Measurements from ENCODE around the gene GDF7. TPM values are rescaled to one million over a fixed set of nuclear protein-coding genes. Genes with fewer than 3 reads are reported as not detected.

The GDF7 gene
- total and polyA plus RNA-seq, 2 donors (not counting 3 experiments of a cell fraction or from before 2014, with no cell fraction given): 3.7 to 3.9 TPM

DNA sequence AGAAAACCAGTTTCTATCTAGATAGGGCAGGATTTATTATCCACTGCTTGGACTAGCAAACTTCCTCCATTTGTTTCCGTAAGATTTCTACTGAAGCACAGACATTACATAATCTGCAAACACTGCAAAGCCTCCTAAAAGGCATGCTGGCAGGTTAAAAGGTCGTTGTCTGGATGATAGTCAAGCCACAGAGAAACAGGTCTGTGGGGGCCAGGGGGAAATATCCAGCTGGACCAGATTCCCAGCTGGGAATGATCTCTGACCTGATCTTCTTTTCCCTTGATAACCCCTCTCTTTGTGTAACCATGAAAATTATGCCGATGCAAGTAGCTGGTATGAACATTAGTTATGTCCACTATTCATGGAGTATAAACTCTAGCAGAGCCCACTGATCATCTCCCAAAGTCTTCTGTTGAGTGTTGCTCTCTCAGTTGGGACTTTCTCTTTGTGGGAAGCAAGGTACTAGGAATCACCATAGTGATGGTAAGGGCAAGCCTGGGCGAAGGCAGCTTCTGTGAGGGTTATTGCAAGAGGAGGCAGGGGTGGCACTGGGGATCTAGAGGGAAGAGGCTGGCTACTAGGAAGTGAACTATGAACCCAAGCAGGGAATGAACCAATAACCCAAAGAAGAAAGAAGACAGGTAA, 61.3 kb downstream of the GDF7 start:
- intact Hi-C loops (cut with micrococcal nuclease) (no loop called here), dilution Hi-C loops (cut with MboI; ENCODE audit: extremely low pct_ligation_motif_present, low sequenced_read_pairs) (no loop called here)
- H3K4me1 ChIP-seq (ENCODE audit: control insufficient read depth, extremely low read depth, insufficient read depth, low read length): peaks cover 17% of the 10 kb centered on the region
- no peaks in the 10 kb centered on the region for H3K9me1 ChIP-seq (replicated peaks; ENCODE audit: control insufficient read depth, extremely low read depth, insufficient read depth, low read length)
- TF ChIP-seq FOS (IDR thresholded peaks at IDR 0.05; ENCODE audit: borderline replicate concordance, insufficient read depth, low read length) (no peak), POLR2AphosphoS5 (IDR thresholded peaks at IDR 0.05; ENCODE audit: insufficient read depth, low read depth, low read length) (peak; percentile 41), EZH2 (IDR thresholded peaks at IDR 0.05; ENCODE audit: borderline replicate concordance, low read depth, low read length, severe bottlenecking) (no peak), POLR2A (IDR thresholded peaks at IDR 0.05; ENCODE audit: low read depth, low read length) (peak; percentile 67)
- no peaks in the 10 kb centered on the region for H3K79me2 ChIP-seq (ENCODE audit: control insufficient read depth, insufficient read depth, low read length)
- H3K27ac ChIP-seq (ENCODE audit: insufficient read depth, low read depth, low read length): peak overlapping the region; percentile 50
- H3K9ac ChIP-seq (replicated peaks; ENCODE audit: extremely low read depth, insufficient read depth, low read length): no peak overlapping the region
- CTCF ChIA-PET: interaction anchor here (0.6 to 1.4 kb wide), 5 partner anchors 18 to 66 kb away, joined by 3 to 4 read pairs (median 4); no protein-coding TSS in a partner anchor
- no peak overlapping the region for H3K4me3 ChIP-seq (replicated peaks in 1 of 3; ENCODE audit: insufficient read depth in 1 of 3, low read depth in 1 of 3, low read length in 3 of 3)
- peak overlapping the region; percentile 79 for H3K4me2 ChIP-seq (ENCODE audit: insufficient read depth, low read length)
- no peaks in the 10 kb centered on the region for H4K20me1 ChIP-seq (replicated peaks; ENCODE audit: control insufficient read depth, extremely low read depth, insufficient read depth, low read length)
- POLR2A ChIA-PET: no interaction called here
- FAIRE-seq: peak; percentile 76
- H2AFZ ChIP-seq (ENCODE audit: low read depth, low read length): peak overlapping the region; percentile 11
- no peaks in the 10 kb centered on the region for H3K9me3 ChIP-seq (replicated peaks; ENCODE audit: control insufficient read depth, insufficient read depth, low read length)
- no TSS peak for BruUV-seq (replicated peaks)
- no peaks in the 10 kb centered on the region for H3K27me3 ChIP-seq (ENCODE audit: control insufficient read depth in 2 of 2, insufficient read depth in 2 of 2, low read length in 2 of 2)
- H3K36me3 ChIP-seq (ENCODE audit: control insufficient read depth in 2 of 2, extremely low read depth in 1 of 2, insufficient read depth in 2 of 2, low read length in 2 of 2): no peaks in the 10 kb centered on the region
- DNase-seq (ENCODE audit: low read depth, low spot score): peak; percentile 92

Other genes starting within 250 kb of the GDF7 start
- gene RHOB, start 220.1 kb upstream of the GDF7 start, total RNA-seq: 830 and 937 TPM in 2 replicates
- 1,101 and 1,250 TPM in 2 replicates for gene RHOB, start 220.1 kb upstream of the GDF7 start, polyA plus RNA-seq
- 27.8 and 33.1 TPM in 2 replicates for gene HS1BP3, start 16.0 kb upstream of the GDF7 start, total RNA-seq
- gene HS1BP3, start 16.0 kb upstream of the GDF7 start, polyA plus RNA-seq: 27.4 and 36.3 TPM in 2 replicates
- gene LDAH, start 156.0 kb downstream of the GDF7 start, total RNA-seq: 24.0 and 24.2 TPM in 2 replicates
- 8.6 and 12.3 TPM in 2 replicates for gene LDAH, start 156.0 kb downstream of the GDF7 start, polyA plus RNA-seq